Ovary (tissue), 9 donors: ENCODE data around the gene OPCML. TPM values are rescaled to one million over a fixed set of nuclear protein-coding genes. Genes with fewer than 3 reads are reported as not detected.

Experiments
- DNase-seq, 5 donors: peaks; one replicate each; pipeline ENCODE4 v3.0.0-alpha.2; 2019 to 2020
- H3K27ac ChIP-seq, 2 donors: fragments of 200-600 bp; one replicate each; pipeline versions ENCODE4 v1.5.1 to v1.8.0; 2019 to 2022
- H3K27me3 ChIP-seq: fragments of 200-600 bp; one replicate; pipeline ENCODE4 v1.8.0; 2022
- H3K36me3 ChIP-seq: fragments of 200-600 bp; sonication (generic); one replicate; pipeline ENCODE4 v1.5.1; 2019
- H3K4me1 ChIP-seq: one replicate; pipeline ENCODE4 v1.8.1; 2013; ENCODE audit warnings: mild to moderate bottlenecking, moderate library complexity; ENCODE audit not compliant: insufficient read depth
- H3K4me3 ChIP-seq: fragments of 200-600 bp; sonication (generic); one replicate; pipeline ENCODE4 v1.5.1; 2017
- H3K9me3 ChIP-seq, 2 donors: fragments of 200-600 bp in 1 of 2; sonication (generic) in 1 of 2; one replicate each; pipeline versions ENCODE4 v1.5.1 to v1.8.1; 2013 to 2019; ENCODE audit warnings: mild to moderate bottlenecking in 1 of 2, moderate library complexity in 1 of 2
- EP300 ChIP-seq: sonication (generic); formaldehyde crosslinking; IDR thresholded peaks from one replicate; pipeline ENCODE4 v1.6.1; 2017; ENCODE audit warnings: antibody characterized with exemption
- POLR2A ChIP-seq: fragments of 450-650 bp; IDR thresholded peaks from one replicate; pipeline ENCODE4 v1.6.1; 2017; ENCODE audit warnings: antibody characterized with exemption, mild to moderate bottlenecking, moderate library complexity
- WGBS, 3 donors: extraction: QIAGEN DNeasy Blood & Tissue Kit in 1 of 3; methylation state at CpG; one replicate each; pipeline versions ENCODE4 v1.1.5 to v1.1.7; 2013 to 2017; 5-methylcytosine and 5-hydroxymethylcytosine counted together
- intact Hi-C, 4 donors: fragments of 100-400 bp; cut with DNase I; formaldehyde crosslinking; loops; one replicate each; pipeline versions ENCODE4 v1.11.0 to v1.15.1; 2022 to 2023
- polyA plus RNA-seq, 2 donors: library from polyadenylated mRNA; stranded (reverse); fragments of 200-250 nt in 1 of 2; fragments of 350-450 nt in 1 of 2; fragmentation: Illumina TruSeq in 1 of 2; extraction: RNeasy Lipid Tissue Mini Kit (QIAGEN cat#74804) in 1 of 2; gene quantifications; one replicate each; pipeline ENCODE4 v1.2.3, GENCODE V29; 2013 to 2014
- total RNA-seq, 7 donors: library from RNA; depleted of rRNA in 2 of 7; stranded (reverse); fragments of >200 nt in 2 of 7; fragmentation: NEBNext Ultra II Directional in 3 of 7; extraction: Animal tissue kit (Norgen Biotek cat#: 25700) in 3 of 7; gene quantifications; one replicate each; pipeline versions ENCODE4 v1.1.0 to v1.2.4, GENCODE V29; 2016 to 2023
- TF ChIP-seq, protein P1 (sequence below), 3 donors: fragments of 450-650 bp in 2 of 3; fragments of 200-600 bp in 1 of 3; IDR thresholded peaks; one replicate each; pipeline versions ENCODE4 v1.5.1 to v1.8.0; 2016 to 2022; ENCODE audit warnings: antibody characterized with exemption in 3 of 3, mild to moderate bottlenecking in 1 of 3
- donor health status: DM: no; HTN: no; CAD: no; lungs with moderate emphysema.
- donor health status: DM: no; HTN: no; CAD: no.
- donor health status: Bipolar disorder and iron deficiency.
- donor health status: DM: yes; HTN: yes; CAD: no.
- donor health status: DM: no; HTN: no; CAD: no.
- donor health status: DM: yes; HTN: yes; CAD: no.

The OPCML gene
- total and polyA plus RNA-seq, 9 donors: under 0.01 to 2.8 (median 0.32) TPM; not detected in 2

DNA sequence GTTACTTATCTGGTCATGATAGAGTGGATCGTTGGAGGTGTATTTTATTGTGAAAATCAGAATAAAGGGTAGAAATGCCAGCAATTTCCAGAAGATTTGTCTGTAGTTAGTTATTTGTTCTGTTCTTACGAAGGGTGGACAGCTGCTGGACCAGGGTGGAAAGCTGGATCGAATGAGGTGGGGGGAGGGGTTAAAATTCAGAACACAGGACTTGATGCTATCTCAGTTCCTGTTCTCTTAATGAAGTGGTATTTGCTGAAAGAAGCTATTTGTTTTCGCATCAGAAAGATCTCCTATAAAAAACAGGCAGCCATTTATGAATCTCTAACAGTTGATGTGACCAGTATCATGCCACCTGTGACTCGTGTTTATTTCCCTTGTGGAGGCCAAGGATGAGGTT lies 556.2 kb downstream of the OPCML start:
- H3K4me1 ChIP-seq: no peaks in the 10 kb centered on the region
- DNase-seq: no peak
- no peak for TF ChIP-seq EP300
- TF ChIP-seq, protein P1, sequence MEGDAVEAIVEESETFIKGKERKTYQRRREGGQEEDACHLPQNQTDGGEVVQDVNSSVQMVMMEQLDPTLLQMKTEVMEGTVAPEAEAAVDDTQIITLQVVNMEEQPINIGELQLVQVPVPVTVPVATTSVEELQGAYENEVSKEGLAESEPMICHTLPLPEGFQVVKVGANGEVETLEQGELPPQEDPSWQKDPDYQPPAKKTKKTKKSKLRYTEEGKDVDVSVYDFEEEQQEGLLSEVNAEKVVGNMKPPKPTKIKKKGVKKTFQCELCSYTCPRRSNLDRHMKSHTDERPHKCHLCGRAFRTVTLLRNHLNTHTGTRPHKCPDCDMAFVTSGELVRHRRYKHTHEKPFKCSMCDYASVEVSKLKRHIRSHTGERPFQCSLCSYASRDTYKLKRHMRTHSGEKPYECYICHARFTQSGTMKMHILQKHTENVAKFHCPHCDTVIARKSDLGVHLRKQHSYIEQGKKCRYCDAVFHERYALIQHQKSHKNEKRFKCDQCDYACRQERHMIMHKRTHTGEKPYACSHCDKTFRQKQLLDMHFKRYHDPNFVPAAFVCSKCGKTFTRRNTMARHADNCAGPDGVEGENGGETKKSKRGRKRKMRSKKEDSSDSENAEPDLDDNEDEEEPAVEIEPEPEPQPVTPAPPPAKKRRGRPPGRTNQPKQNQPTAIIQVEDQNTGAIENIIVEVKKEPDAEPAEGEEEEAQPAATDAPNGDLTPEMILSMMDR (IDR thresholded peaks at IDR 0.05): no peak
- TF ChIP-seq POLR2A: no peak
- 58 to 66% (median 63%) methylated on average over 5 of the region's 5 CpGs for WGBS, 3 donors
- no peaks in the 10 kb centered on the region for H3K27me3 ChIP-seq
- H3K9me3 ChIP-seq: no peaks in the 10 kb centered on the region
- H3K36me3 ChIP-seq: no peaks in the 10 kb centered on the region
- intact Hi-C loops: no loop called here
- no peak overlapping the region for H3K4me3 ChIP-seq
- H3K27ac ChIP-seq: no peak overlapping the region

DNA sequence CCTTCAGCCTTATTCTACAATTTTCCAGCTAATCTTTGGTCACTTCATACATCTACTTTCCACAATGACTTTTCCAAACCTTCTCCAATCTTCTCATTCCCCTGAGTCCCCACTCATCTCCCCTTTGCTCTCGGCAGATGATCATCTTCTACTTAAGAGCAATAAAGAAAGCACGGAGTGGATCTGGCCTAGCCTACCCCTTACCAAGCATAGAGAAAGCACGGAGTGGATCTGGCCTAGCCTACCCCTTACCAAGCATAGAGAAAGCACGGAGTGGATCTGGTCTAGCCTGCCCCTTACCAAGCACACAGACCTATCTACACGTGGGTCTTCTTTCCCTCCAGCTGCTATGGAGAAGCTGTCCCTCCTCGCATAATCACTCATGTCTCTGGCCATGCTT lies 558.6 kb downstream of the OPCML start:
- H3K27me3 ChIP-seq: no peaks in the 10 kb centered on the region
- no peak overlapping the region for H3K27ac ChIP-seq
- H3K4me3 ChIP-seq: no peak overlapping the region
- H3K4me1 ChIP-seq: no peaks in the 10 kb centered on the region
- intact Hi-C loops: no loop called here
- 42 to 50% (median 46%) methylated on average over 6 of the region's 6 CpGs for WGBS, 3 donors
- no peaks in the 10 kb centered on the region for H3K9me3 ChIP-seq
- DNase-seq: no peak
- no peaks in the 10 kb centered on the region for H3K36me3 ChIP-seq
- TF ChIP-seq POLR2A: no peak
- TF ChIP-seq EP300: no peak
- TF ChIP-seq, protein P1 (IDR thresholded peaks at IDR 0.05): no peak

DNA sequence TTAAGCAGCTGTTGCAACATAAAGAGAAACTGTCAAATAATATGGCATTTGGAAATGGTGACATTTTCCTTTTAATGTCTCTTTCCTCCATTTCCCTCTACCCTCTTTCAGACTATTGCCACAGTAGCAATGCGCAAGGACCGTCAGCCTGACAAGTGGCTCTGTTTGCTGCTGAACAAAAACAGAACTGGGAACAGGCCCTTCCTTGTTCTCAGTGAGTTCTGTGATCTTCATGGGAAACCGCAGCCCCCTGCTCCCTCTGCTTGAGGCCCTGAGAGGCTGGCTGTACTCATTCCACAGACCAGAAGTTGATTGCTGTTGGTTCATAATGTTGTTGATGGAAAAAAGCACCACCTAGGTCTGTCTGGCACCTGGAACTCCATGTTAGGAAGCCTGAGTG lies 559.7 kb downstream of the OPCML start:
- WGBS, 3 donors: 77 to 86% (median 84%) methylated on average over 3 of the region's 3 CpGs

DNA sequence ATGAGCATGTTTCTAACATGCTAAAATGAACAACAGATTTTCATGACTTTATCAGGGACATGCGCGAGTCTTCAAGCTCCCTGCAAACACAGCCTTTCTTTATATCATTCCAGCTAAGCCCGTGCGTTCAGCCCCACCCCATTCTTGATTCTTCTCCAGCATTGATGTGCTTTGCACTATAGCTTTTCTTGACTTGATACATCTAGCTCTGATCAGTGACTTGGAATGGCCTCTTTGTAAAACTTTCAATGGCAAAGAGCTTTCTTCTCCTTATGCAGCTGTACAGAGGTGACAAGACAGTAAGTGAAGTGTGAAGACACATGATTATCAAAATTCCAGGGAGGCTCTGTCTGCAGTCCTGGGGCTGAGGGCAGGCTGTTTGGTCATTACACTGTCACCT lies 561.0 kb downstream of the OPCML start:
- Histone ChIP-seq H3K27me3 (no peaks in the 10 kb centered on the region), H3K4me1 (no peaks in the 10 kb centered on the region), H3K9me3 (no peaks in the 10 kb centered on the region), H3K27ac (no peak overlapping the region), H3K4me3 (no peak overlapping the region), H3K36me3 (no peaks in the 10 kb centered on the region)
- WGBS, 3 donors: 36 to 48% (median 37%) methylated on average over 4 of the region's 4 CpGs
- intact Hi-C loops: no loop called here
- DNase-seq: no peak
- TF ChIP-seq, protein P1 (IDR thresholded peaks at IDR 0.05): no peak
- TF ChIP-seq EP300: no peak
- no peak for TF ChIP-seq POLR2A

More for the DNA sequence above, 559.7 kb downstream of the OPCML start:
- intact Hi-C loops: no loop called here
- Histone ChIP-seq H3K9me3 (no peaks in the 10 kb centered on the region), H3K4me3 (no peak overlapping the region), H3K27ac (no peak overlapping the region), H3K36me3 (no peaks in the 10 kb centered on the region), H3K4me1 (no peaks in the 10 kb centered on the region), H3K27me3 (no peaks in the 10 kb centered on the region)
- TF ChIP-seq, protein P1 (IDR thresholded peaks at IDR 0.05): no peak
- no peak for DNase-seq

DNA sequence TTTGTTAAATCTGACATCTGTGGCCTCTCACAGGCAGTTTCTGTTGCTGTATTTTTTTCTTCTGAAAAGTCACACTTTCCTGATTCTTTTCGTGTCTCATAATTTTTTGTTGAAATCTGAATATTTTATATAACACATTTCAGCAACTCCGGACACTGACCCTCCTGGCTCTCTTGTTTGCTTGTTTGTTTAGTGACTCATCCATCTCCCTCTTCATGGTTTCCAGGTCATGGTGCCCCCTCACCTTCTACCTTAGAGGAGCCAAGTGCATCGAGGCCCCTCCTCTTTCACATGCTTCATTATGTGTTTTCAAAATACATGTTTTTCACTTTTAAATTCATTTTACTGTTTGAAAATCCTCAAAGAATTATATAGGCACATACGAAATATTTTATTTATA lies 562.4 kb downstream of the OPCML start:
- no peak overlapping the region for H3K27ac ChIP-seq
- intact Hi-C loops: no loop called here
- H3K4me3 ChIP-seq: no peak overlapping the region
- DNase-seq: no peak
- no peaks in the 10 kb centered on the region for H3K4me1 ChIP-seq
- H3K27me3 ChIP-seq: no peaks in the 10 kb centered on the region
- WGBS, 3 donors: 69 to 81% (median 71%) methylated on average over 4 of the region's 4 CpGs
- no peaks in the 10 kb centered on the region for H3K9me3 ChIP-seq
- TF ChIP-seq EP300 (no peak), POLR2A (no peak)
- TF ChIP-seq, protein P1 (IDR thresholded peaks at IDR 0.05): no peak
- no peaks in the 10 kb centered on the region for H3K36me3 ChIP-seq
